Measurements from ENCODE around the gene AGER. TPM values are rescaled to one million over a fixed set of nuclear protein-coding genes. Genes with fewer than 3 reads are reported as not detected.

Gene AGER
- total RNA-seq, 1 experiment from 2014 or later: 14.3 TPM

DNA sequence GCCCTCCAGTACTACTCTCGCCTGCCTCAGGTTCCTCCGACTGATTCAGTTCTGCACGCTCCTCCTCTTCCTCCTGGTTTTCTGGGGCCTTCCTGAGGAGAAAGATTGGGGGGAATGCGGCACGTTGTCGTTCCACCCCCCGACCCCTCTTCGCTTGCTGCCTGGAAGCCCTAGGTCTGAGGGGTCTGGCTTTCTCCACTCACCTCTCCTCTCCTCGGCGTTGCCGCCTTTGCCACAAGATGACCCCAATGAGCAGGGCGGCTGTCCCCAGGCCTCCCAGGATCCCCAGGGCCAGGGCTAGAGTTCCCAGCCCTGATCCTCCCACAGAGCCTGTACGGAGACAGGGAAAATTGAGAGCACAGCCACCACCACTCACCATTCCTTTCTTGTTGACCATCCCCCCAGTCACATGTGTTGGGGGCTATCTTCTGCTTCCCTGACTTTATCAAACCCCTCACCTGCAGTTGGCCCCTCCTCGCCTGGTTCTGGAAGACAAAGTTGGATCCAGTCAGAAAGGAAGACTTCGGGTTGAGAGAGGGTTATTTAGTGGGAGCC is 2.8 kb downstream of the AGER start:
- no peaks in the 10 kb centered on the region for H3K9me3 ChIP-seq (ENCODE audit: control insufficient read depth, low read depth, low read length)
- no peaks in the 10 kb centered on the region; the same call in 1 of the 2 replicates for H3K27me3 Mint-ChIP-seq (ENCODE audit: low read depth)
- no peak overlapping the region for H2BK20ac ChIP-seq (ENCODE audit: low read depth, low read length, poor library complexity, severe bottlenecking)
- H3T11ph ChIP-seq (ENCODE audit: low read length): no peak overlapping the region
- H3K18ac ChIP-seq (ENCODE audit: insufficient read length, low read depth, low read length): no peak overlapping the region
- H2BK120ac ChIP-seq (ENCODE audit: low read depth, low read length, poor library complexity, severe bottlenecking): no peak overlapping the region
- H3K4me3 Mint-ChIP-seq: no peak overlapping the region
- H3K4me2 ChIP-seq (ENCODE audit: insufficient read depth, insufficient read length, low read length): no peak overlapping the region
- no peaks in the 10 kb centered on the region for H4K20me1 ChIP-seq (ENCODE audit: control insufficient read depth, insufficient read depth, insufficient read length)
- H3K56ac ChIP-seq (ENCODE audit: insufficient read length, low read depth, low read length): no peak overlapping the region
- no peak overlapping the region for H3K27ac ChIP-seq (ENCODE audit: insufficient read length, low read depth, low read length)
- no peak overlapping the region for H3K14ac ChIP-seq (ENCODE audit: insufficient read depth, low read length)
- DNase-seq: no peak
- no peak overlapping the region for H3K4ac ChIP-seq (ENCODE audit: low read depth, low read length)
- no peak overlapping the region for H2AK5ac ChIP-seq (ENCODE audit: insufficient read length, low read length)
- H3K23ac ChIP-seq (ENCODE audit: insufficient read length, low read depth, low read length): no peak overlapping the region
- H2BK12ac ChIP-seq (ENCODE audit: insufficient read length, low read depth, low read length): no peak overlapping the region
- H3K79me1 ChIP-seq (ENCODE audit: insufficient read depth, low read depth, low read length, poor library complexity, severe bottlenecking): no peaks in the 10 kb centered on the region
- H2BK5ac ChIP-seq (ENCODE audit: insufficient read length, low read length): no peak overlapping the region
- no peaks in the 10 kb centered on the region for H3K4me1 ChIP-seq (ENCODE audit: insufficient read depth, low read length)
- peaks cover 15% of the 10 kb centered on the region for H3K23me2 ChIP-seq (ENCODE audit: insufficient read length, low read depth, low read length, poor library complexity, severe bottlenecking)
- no peak overlapping the region for H4K5ac ChIP-seq (ENCODE audit: insufficient read length, low read depth, low read length)
- no peaks in the 10 kb centered on the region; a peak in 1 of 5 replicates for H3K9me3 Mint-ChIP-seq
- TF ChIP-seq, protein P1, sequence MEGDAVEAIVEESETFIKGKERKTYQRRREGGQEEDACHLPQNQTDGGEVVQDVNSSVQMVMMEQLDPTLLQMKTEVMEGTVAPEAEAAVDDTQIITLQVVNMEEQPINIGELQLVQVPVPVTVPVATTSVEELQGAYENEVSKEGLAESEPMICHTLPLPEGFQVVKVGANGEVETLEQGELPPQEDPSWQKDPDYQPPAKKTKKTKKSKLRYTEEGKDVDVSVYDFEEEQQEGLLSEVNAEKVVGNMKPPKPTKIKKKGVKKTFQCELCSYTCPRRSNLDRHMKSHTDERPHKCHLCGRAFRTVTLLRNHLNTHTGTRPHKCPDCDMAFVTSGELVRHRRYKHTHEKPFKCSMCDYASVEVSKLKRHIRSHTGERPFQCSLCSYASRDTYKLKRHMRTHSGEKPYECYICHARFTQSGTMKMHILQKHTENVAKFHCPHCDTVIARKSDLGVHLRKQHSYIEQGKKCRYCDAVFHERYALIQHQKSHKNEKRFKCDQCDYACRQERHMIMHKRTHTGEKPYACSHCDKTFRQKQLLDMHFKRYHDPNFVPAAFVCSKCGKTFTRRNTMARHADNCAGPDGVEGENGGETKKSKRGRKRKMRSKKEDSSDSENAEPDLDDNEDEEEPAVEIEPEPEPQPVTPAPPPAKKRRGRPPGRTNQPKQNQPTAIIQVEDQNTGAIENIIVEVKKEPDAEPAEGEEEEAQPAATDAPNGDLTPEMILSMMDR (conservative IDR thresholded peaks at IDR 0.05): no peak
- H2BK15ac ChIP-seq (ENCODE audit: low read depth, low read length): no peak overlapping the region
- peaks cover 24 to 33% of the 10 kb centered on the region in 2 experiments for H3K4me1 Mint-ChIP-seq
- H4K8ac ChIP-seq (replicated peaks; ENCODE audit: insufficient read length, low read depth, low read length): no peak overlapping the region
- peaks cover 22 to 60% (median 49%) of the 10 kb centered on the region in 3 experiments for H3K36me3 Mint-ChIP-seq (ENCODE audit: insufficient read depth in 1 of 3, low read depth in 3 of 3)
- no peak overlapping the region for H3K27ac Mint-ChIP-seq
- no peak overlapping the region for H2AFZ ChIP-seq (ENCODE audit: low read length)
- peaks cover 4% of the 10 kb centered on the region; the same call in 1 of the 2 replicates for H3K79me2 ChIP-seq (ENCODE audit: insufficient read depth, low read length)
- WGBS (ENCODE audit: extremely low coverage, insufficient read length, low lambda C conversion rate): no CpG with 5 or more reads among the region's 15 CpGs
- H3K9ac ChIP-seq (ENCODE audit: extremely low read depth, insufficient read length, low read length): no peak overlapping the region
- no peaks in the 10 kb centered on the region for H3K27me3 ChIP-seq (ENCODE audit: insufficient read depth, low read length)
- no peak overlapping the region for H4K91ac ChIP-seq (ENCODE audit: insufficient read length, low read depth, low read length)
